B cell (primary cell): Measurements from ENCODE around the gene PTGES3L.
"Not testable (repeated sequence)": the region's sequence is repeated elsewhere in the genome, so short reads cannot be mapped to it uniquely, and the experiment has no call there.

Source experiments
- EZH2 ChIP-seq: IDR thresholded peaks from 2 replicates; pipeline ENCODE4 v1.6.1; 2012; ENCODE audit warnings: borderline replicate concordance, low read depth, mild to moderate bottlenecking, moderate library complexity, low read length; ENCODE audit not compliant: insufficient read depth, poor library complexity, severe bottlenecking
- TF ChIP-seq, protein P1 (sequence below): fragments of 200-600 bp; IDR thresholded peaks from one replicate; pipeline ENCODE4 v1.8.0; 2022; ENCODE audit warnings: antibody characterized with exemption, mild to moderate bottlenecking

DNA sequence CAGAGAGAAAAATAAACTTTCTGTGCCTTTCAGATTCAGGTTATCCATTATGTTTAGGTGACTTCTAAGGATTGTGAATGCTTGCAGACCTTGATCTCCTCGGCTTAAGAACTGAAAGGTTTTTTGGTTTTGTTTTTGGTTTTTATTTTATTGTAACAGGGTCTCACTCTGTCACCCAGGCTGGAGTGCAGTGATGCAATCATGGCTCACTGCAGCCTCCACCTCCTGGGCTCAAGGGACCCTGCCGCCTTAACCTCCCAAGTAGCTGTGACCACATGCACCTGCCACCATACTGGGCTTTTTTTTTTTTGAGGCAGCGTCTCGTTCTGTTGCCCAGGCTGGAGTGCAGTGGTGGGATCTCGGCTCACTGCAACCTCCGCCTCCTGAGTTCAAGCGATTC is 56.4 kb downstream of the PTGES3L start:
- TF ChIP-seq, protein P1, sequence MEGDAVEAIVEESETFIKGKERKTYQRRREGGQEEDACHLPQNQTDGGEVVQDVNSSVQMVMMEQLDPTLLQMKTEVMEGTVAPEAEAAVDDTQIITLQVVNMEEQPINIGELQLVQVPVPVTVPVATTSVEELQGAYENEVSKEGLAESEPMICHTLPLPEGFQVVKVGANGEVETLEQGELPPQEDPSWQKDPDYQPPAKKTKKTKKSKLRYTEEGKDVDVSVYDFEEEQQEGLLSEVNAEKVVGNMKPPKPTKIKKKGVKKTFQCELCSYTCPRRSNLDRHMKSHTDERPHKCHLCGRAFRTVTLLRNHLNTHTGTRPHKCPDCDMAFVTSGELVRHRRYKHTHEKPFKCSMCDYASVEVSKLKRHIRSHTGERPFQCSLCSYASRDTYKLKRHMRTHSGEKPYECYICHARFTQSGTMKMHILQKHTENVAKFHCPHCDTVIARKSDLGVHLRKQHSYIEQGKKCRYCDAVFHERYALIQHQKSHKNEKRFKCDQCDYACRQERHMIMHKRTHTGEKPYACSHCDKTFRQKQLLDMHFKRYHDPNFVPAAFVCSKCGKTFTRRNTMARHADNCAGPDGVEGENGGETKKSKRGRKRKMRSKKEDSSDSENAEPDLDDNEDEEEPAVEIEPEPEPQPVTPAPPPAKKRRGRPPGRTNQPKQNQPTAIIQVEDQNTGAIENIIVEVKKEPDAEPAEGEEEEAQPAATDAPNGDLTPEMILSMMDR = not testable (repeated sequence)
- not testable (repeated sequence) for TF ChIP-seq EZH2
